ENCODE results near the gene RALGAPA1. TPM values are rescaled to one million over a fixed set of nuclear protein-coding genes. Genes with fewer than 3 reads are reported as not detected.
"Not testable (repeated sequence)": the region's sequence is repeated elsewhere in the genome, so short reads cannot be mapped to it uniquely, and the experiment has no call there.

The RALGAPA1 gene
- total RNA-seq, 1 donor from 2014 or later, result 45.7 TPM

- Mint-ChIP-seq H3K4me3 (no peak overlapping the region), H3K4me1 (ENCODE audit: unreplicated experiment) (no peaks in the 10 kb centered on the region), H3K36me3 (peaks cover 38% of the 10 kb centered on the region), H3K27ac (no peak overlapping the region), H3K27me3 (no peaks in the 10 kb centered on the region), H3K9me3 (peaks cover 5% of the 10 kb centered on the region)
- TF ChIP-seq CTCF (conservative IDR thresholded peaks at IDR 0.05), result no peak
- DNase-seq (ENCODE audit: extremely low spot score, unreplicated experiment), result no peak
Observed at GRCh38 chr14:35617500-35617899, 191.6 kb downstream of the RALGAPA1 start.

GRCh38 chr14:35607380-35607779 lies 201.7 kb downstream of the RALGAPA1 start:
- H3K27ac Mint-ChIP-seq, result peak overlapping the region; percentile 4
- H3K4me1 Mint-ChIP-seq (ENCODE audit: unreplicated experiment), result peaks cover 11% of the 10 kb centered on the region
- no peak for TF ChIP-seq CTCF (conservative IDR thresholded peaks at IDR 0.05)
- peaks cover 23% of the 10 kb centered on the region for H3K36me3 Mint-ChIP-seq
- no peaks in the 10 kb centered on the region for H3K9me3 Mint-ChIP-seq
- H3K4me3 Mint-ChIP-seq, result no peak overlapping the region
- no peak for DNase-seq (ENCODE audit: extremely low spot score, unreplicated experiment)
- no peaks in the 10 kb centered on the region for H3K27me3 Mint-ChIP-seq

- Mint-ChIP-seq H3K4me1 (ENCODE audit: unreplicated experiment) (no peaks in the 10 kb centered on the region), H3K9me3 (no peaks in the 10 kb centered on the region), H3K36me3 (peaks cover 49% of the 10 kb centered on the region), H3K27ac (no peak overlapping the region), H3K27me3 (no peaks in the 10 kb centered on the region), H3K4me3 (no peak overlapping the region)
- no peak for DNase-seq (ENCODE audit: extremely low spot score, unreplicated experiment)
- no peak for TF ChIP-seq CTCF (conservative IDR thresholded peaks at IDR 0.05)
Observed at GRCh38 chr14:35600253-35600652, 208.8 kb downstream of the RALGAPA1 start.

GRCh38 chr14:35594616-35595015 lies 214.5 kb downstream of the RALGAPA1 start:
- Mint-ChIP-seq H3K4me3 (no peak overlapping the region), H3K36me3 (peaks cover 43% of the 10 kb centered on the region), H3K4me1 (ENCODE audit: unreplicated experiment) (no peaks in the 10 kb centered on the region), H3K27me3 (no peaks in the 10 kb centered on the region), H3K9me3 (no peaks in the 10 kb centered on the region), H3K27ac (no peak overlapping the region)
- no peak for TF ChIP-seq CTCF (conservative IDR thresholded peaks at IDR 0.05)
- no peak for DNase-seq (ENCODE audit: extremely low spot score, unreplicated experiment)

- not testable (repeated sequence) for H3K4me1 Mint-ChIP-seq (ENCODE audit: unreplicated experiment); DNase-seq (ENCODE audit: extremely low spot score, unreplicated experiment); H3K9me3 Mint-ChIP-seq; H3K27me3 Mint-ChIP-seq; H3K4me3 Mint-ChIP-seq; H3K27ac Mint-ChIP-seq
- peaks cover 24% of the 10 kb centered on the region for H3K36me3 Mint-ChIP-seq
Observed at GRCh38 chr14:35587373-35587772, 221.7 kb downstream of the RALGAPA1 start.

- H3K9me3 Mint-ChIP-seq, result no peaks in the 10 kb centered on the region
- no peaks in the 10 kb centered on the region for H3K4me1 Mint-ChIP-seq (ENCODE audit: unreplicated experiment)
- no peak for DNase-seq (ENCODE audit: extremely low spot score, unreplicated experiment)
- no peak for TF ChIP-seq CTCF (conservative IDR thresholded peaks at IDR 0.05)
- H3K36me3 Mint-ChIP-seq, result no peaks in the 10 kb centered on the region
- H3K4me3 Mint-ChIP-seq, result no peak overlapping the region
- no peak overlapping the region for H3K27ac Mint-ChIP-seq
- H3K27me3 Mint-ChIP-seq, result no peaks in the 10 kb centered on the region
Observed at GRCh38 chr14:35578639-35579038, 230.5 kb downstream of the RALGAPA1 start.
